ENCODE measurements around the gene LMX1A.

Gene LMX1A

GRCh38 chr1:165355977-165356811 lies at the start of gene LMX1A:
LMX1A (minus strand) TSS chr1:165356715; CDS start chr1:165355559, 1,156 bp downstream.
- FAIRE-seq = no peak

- FAIRE-seq = no peak
Observed at GRCh38 chr1:165403835-165404482, 47.4 kb upstream of the LMX1A start.

- no peak for FAIRE-seq
Observed at GRCh38 chr1:165402517-165403111, 46.1 kb upstream of the LMX1A start.

GRCh38 chr1:165397944-165398343 lies 41.4 kb upstream of the LMX1A start:
- no peak for FAIRE-seq

- no peak for FAIRE-seq
Observed at GRCh38 chr1:165395901-165396300, 39.4 kb upstream of the LMX1A start.

- no peak for FAIRE-seq
Observed at GRCh38 chr1:165395478-165395877, 39.0 kb upstream of the LMX1A start.

- FAIRE-seq = no peak
Observed at GRCh38 chr1:165392634-165393571, 36.4 kb upstream of the LMX1A start.

GRCh38 chr1:165389609-165390008 lies 33.1 kb upstream of the LMX1A start:
- FAIRE-seq = no peak

GRCh38 chr1:165387961-165388360 lies 31.4 kb upstream of the LMX1A start:
- no peak for FAIRE-seq

- no peak for FAIRE-seq
Observed at GRCh38 chr1:165387505-165387904, 31.0 kb upstream of the LMX1A start.

- no peak for FAIRE-seq
Observed at GRCh38 chr1:165383599-165384405, 27.3 kb upstream of the LMX1A start.

GRCh38 chr1:165383067-165383466 lies 26.6 kb upstream of the LMX1A start:
- FAIRE-seq = no peak

GRCh38 chr1:165381745-165382505 lies 25.4 kb upstream of the LMX1A start:
- FAIRE-seq = no peak

GRCh38 chr1:165376811-165377311 lies 20.3 kb upstream of the LMX1A start:
- no peak for FAIRE-seq

GRCh38 chr1:165376041-165376810 lies 19.7 kb upstream of the LMX1A start:
- FAIRE-seq = no peak

- no peak for FAIRE-seq
Observed at GRCh38 chr1:165375623-165376022, 19.1 kb upstream of the LMX1A start.

GRCh38 chr1:165371588-165372225 lies 15.2 kb upstream of the LMX1A start:
- FAIRE-seq = no peak

GRCh38 chr1:165369255-165369848 lies 12.8 kb upstream of the LMX1A start:
- no peak for FAIRE-seq

GRCh38 chr1:165367375-165367993 lies 11.0 kb upstream of the LMX1A start:
- no peak for FAIRE-seq
